ENCODE data around the gene PICALM.

- no peak for TF ChIP-seq CTCF (IDR thresholded peaks at IDR 0.05)
- no peak for TF ChIP-seq POLR2A (IDR thresholded peaks at IDR 0.05)
Observed at GRCh38 chr11:86011175-86011574, 57.7 kb downstream of the PICALM start.
